ENCODE measurements around the gene EMX2. TPM values are rescaled to one million over a fixed set of nuclear protein-coding genes. Genes with fewer than 3 reads are reported as not detected.

EMX2 gene
- total RNA-seq, 2 donors from 2014 or later: 0.05 to 1.5 TPM

DNA sequence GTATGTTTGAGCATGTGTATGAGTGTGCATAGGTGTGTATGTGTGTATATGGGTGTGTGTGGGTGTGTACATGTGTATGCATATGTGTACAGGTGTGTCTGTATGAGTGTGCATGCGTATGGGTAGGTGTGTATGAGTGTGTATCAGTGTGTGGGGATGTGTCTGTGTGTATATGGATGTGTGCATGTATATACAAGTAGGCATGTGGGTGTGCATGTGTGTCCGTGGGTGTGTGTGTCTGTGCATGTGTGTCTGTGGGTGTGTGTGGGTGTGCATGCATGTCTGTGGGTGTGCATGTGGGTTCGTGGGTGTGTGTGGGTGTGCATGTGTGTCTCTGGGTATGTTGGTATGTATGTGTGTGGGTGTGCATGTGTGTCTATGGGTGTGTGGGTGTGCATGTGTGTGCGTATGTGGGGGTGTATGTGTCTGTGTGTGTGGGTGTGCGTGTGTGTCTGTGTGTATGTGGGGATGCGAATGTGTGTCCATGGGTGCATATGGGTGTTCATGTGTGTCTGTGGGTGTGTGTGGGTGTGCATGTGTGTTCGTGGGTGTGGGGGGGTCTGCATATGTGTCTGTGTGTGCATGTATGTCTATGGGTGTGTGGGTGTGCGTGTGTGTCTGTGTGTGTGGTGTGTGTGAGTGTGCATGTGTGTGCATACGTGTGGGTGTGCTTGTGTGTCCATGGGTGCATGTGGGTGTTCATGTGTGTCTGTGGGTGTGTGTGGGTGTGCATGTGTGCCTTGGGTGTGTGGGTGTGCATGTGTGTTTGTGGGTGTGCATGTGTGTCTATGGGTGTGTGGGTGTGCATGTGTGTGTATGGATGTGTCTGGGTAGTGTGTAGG, 20.6 kb downstream of the EMX2 start:
- Histone ChIP-seq H3K9me3 (no peaks in the 10 kb centered on the region), H3K27me3 (replicated peaks; ENCODE audit: insufficient read depth) (no peaks in the 10 kb centered on the region), H3K36me3 (no peaks in the 10 kb centered on the region), H3K4me3 (no peak overlapping the region), H3K27ac (no peak overlapping the region), H3K4me1 (replicated peaks) (no peaks in the 10 kb centered on the region)
- WGBS: 80% methylated on average over 9 of the region's 9 CpGs
- DNase-seq (ENCODE audit: low spot score): no peak
- intact Hi-C loops (cut with DNase I): no loop called here
- TF ChIP-seq POLR2A (IDR thresholded peaks at IDR 0.05): no peak
- TF ChIP-seq POLR2AphosphoS5 (IDR thresholded peaks at IDR 0.05): no peak
- no peak for TF ChIP-seq CTCF (IDR thresholded peaks at IDR 0.05)

DNA sequence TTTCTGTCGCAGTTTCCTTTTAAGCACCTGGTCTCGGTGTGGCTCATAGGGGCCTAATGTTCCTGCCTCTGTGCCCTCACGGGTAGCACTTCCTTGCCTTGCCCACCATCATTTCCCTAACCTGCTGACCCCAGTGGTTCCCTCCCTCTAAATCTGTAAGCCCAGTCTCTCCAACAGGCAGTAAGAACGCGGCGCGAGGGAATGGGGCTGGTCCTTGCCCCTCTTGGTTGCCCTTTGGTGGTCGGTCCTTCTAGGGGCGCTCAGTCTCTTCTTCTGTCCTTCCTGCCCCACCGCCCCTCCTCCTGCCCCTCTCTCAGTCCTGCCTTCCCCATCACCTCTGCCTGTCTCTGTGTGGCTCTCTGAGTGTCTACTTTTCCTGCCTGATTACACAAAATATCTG, 21.2 kb downstream of the EMX2 start:
- no peaks in the 10 kb centered on the region for H3K4me1 ChIP-seq (replicated peaks)
- DNase-seq (ENCODE audit: low spot score): no peak
- intact Hi-C loops (cut with DNase I): no loop called here
- 85% methylated on average over 10 of the region's 10 CpGs for WGBS
- H3K4me3 ChIP-seq: no peak overlapping the region
- no peak overlapping the region for H3K27ac ChIP-seq
- no peaks in the 10 kb centered on the region for H3K36me3 ChIP-seq
- no peaks in the 10 kb centered on the region for H3K27me3 ChIP-seq (replicated peaks; ENCODE audit: insufficient read depth)
- TF ChIP-seq POLR2AphosphoS5 (IDR thresholded peaks at IDR 0.05): no peak
- no peak for TF ChIP-seq CTCF (IDR thresholded peaks at IDR 0.05)
- TF ChIP-seq POLR2A (IDR thresholded peaks at IDR 0.05): no peak
- H3K9me3 ChIP-seq: no peaks in the 10 kb centered on the region

GRCh38 chr10:117565068-117565467, 22.5 kb downstream of the EMX2 start:
- WGBS: 27% methylated on average over 3 of the region's 3 CpGs
- H3K27me3 ChIP-seq (replicated peaks; ENCODE audit: insufficient read depth): no peaks in the 10 kb centered on the region
- H3K36me3 ChIP-seq: no peaks in the 10 kb centered on the region
- no peaks in the 10 kb centered on the region for H3K4me1 ChIP-seq (replicated peaks)
- H3K4me3 ChIP-seq: no peak overlapping the region
- no peaks in the 10 kb centered on the region for H3K9me3 ChIP-seq
- no peak for TF ChIP-seq POLR2A (IDR thresholded peaks at IDR 0.05)
- no peak for TF ChIP-seq CTCF (IDR thresholded peaks at IDR 0.05)
- TF ChIP-seq POLR2AphosphoS5 (IDR thresholded peaks at IDR 0.05): no peak
- intact Hi-C loops (cut with DNase I): no loop called here
- no peak overlapping the region for H3K27ac ChIP-seq
- no peak for DNase-seq (ENCODE audit: low spot score)

GRCh38 chr10:117568334-117568733, 25.8 kb downstream of the EMX2 start:
- no peaks in the 10 kb centered on the region for H3K4me1 ChIP-seq (replicated peaks)
- H3K27ac ChIP-seq: no peak overlapping the region
- TF ChIP-seq CTCF (IDR thresholded peaks at IDR 0.05) (no peak), POLR2A (IDR thresholded peaks at IDR 0.05) (no peak), POLR2AphosphoS5 (IDR thresholded peaks at IDR 0.05) (no peak)
- intact Hi-C loops (cut with DNase I): no loop called here
- WGBS: 69% methylated on average over 7 of the region's 7 CpGs
- H3K4me3 ChIP-seq: no peak overlapping the region
- H3K9me3 ChIP-seq: no peaks in the 10 kb centered on the region
- no peaks in the 10 kb centered on the region for H3K27me3 ChIP-seq (replicated peaks; ENCODE audit: insufficient read depth)
- no peaks in the 10 kb centered on the region for H3K36me3 ChIP-seq
- no peak for DNase-seq (ENCODE audit: low spot score)

All from prostate gland (tissue), 2 donors.